Esophagus muscularis mucosa (tissue), 4 donors: ENCODE data around the gene CDC6. TPM values are rescaled to one million over a fixed set of nuclear protein-coding genes. Genes with fewer than 3 reads are reported as not detected.

Experiments used
- DNase-seq: peaks from one replicate; pipeline ENCODE4 v3.0.0-alpha.2; 2017; ENCODE audit errors: extremely low spot score
- H3K27ac ChIP-seq, 4 donors: fragments of 200-600 bp; sonication (generic); replicated peaks in 1 of 4; 1 replicate in 3 of 4; 2 replicates in 1 of 4; pipeline ENCODE4 v1.5.1; 2016 to 2019; ENCODE audit warnings: mild to moderate bottlenecking in 1 of 4
- H3K27me3 ChIP-seq, 4 donors: fragments of 200-600 bp; sonication (generic); one replicate each; pipeline versions ENCODE4 v1.5.1 to v1.6.0; 2016 to 2019
- H3K36me3 ChIP-seq, 4 donors: fragments of 200-600 bp; sonication (generic); one replicate each; pipeline ENCODE4 v1.5.1; 2016 to 2019
- H3K4me1 ChIP-seq, 4 donors: fragments of 200-600 bp; sonication (generic); one replicate each; pipeline ENCODE4 v1.5.1; 2016 to 2019
- H3K4me3 ChIP-seq, 4 donors: fragments of 200-600 bp; sonication (generic); 1 replicate in 2 of 4; 2 replicates in 2 of 4; pipeline ENCODE4 v1.5.1; 2016 to 2019; ENCODE audit warnings: mild to moderate bottlenecking in 4 of 4, moderate library complexity in 1 of 4
- H3K9me3 ChIP-seq, 4 donors: fragments of 200-600 bp; sonication (generic); 1 replicate in 3 of 4; 2 replicates in 1 of 4; pipeline ENCODE4 v1.5.1; 2016 to 2019
- CTCF ChIP-seq, 3 experiments: fragments of 200-600 bp in 2 of 3; fragments of 450-650 bp in 1 of 3; sonication (generic) in 2 of 3; IDR thresholded peaks; one replicate each; pipeline ENCODE4 v1.5.1; 2017 to 2019; ENCODE audit warnings: antibody characterized with exemption in 3 of 3, mild to moderate bottlenecking in 2 of 3, moderate library complexity in 1 of 3
- EP300 ChIP-seq: sonication (generic); formaldehyde crosslinking; IDR thresholded peaks from one replicate; pipeline ENCODE4 v1.6.1; 2017; ENCODE audit warnings: antibody characterized with exemption
- POLR2A ChIP-seq: fragments of 450-650 bp; IDR thresholded peaks from one replicate; pipeline ENCODE4 v1.6.1; 2017; ENCODE audit warnings: antibody characterized with exemption, moderate library complexity, mild to moderate bottlenecking, low read depth
- POLR2AphosphoS5 ChIP-seq, 2 donors: sonication (generic); formaldehyde crosslinking; IDR thresholded peaks; one replicate each; pipeline ENCODE4 v1.6.1; 2017; ENCODE audit warnings: antibody characterized with exemption in 2 of 2
- WGBS: methylation state at CpG from one replicate; pipeline ENCODE4 v1.1.5; 2018; 5-methylcytosine and 5-hydroxymethylcytosine counted together
- intact Hi-C: fragments of 100-400 bp; cut with DNase I; formaldehyde crosslinking; loops from one replicate; pipeline ENCODE4 v1.15.1; 2023
- total RNA-seq, 4 donors: library from RNA; depleted of rRNA; stranded (reverse); fragments of >200 nt; gene quantifications; one replicate each; pipeline versions ENCODE4 v1.1.0 to v1.2.1, GENCODE V29; 2016

CDC6 gene
- total RNA-seq, 4 donors from 2014 or later: 0.32 to 0.83 (median 0.44) TPM

DNA sequence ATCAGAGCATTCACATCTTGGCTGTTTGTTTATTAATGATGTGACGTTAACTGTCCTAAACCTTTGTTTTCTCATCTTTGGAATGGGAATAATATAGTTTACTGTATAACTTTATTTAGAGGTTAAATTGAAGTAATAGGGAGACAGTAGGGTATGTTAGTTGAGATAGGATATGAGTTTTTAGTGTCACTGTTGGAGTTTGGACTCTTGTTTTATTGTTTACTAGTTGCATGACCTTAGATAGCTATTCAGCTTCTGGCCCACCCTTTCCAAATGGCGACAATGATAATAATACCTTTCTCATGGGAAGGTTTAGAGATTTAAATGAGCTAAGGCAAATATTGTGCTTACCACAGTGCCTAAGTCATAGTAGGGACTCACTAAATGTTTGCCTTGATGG is 28.2 kb upstream of the CDC6 start:
- Histone ChIP-seq H3K9me3 (no peaks in the 10 kb centered on the region), H3K4me3 (no peak overlapping the region), H3K27me3 (no peaks in the 10 kb centered on the region), H3K4me1 (no peaks in the 10 kb centered on the region), H3K36me3 (peaks cover 50 to 83% (median 74%) of the 10 kb centered on the region in 4 donors), H3K27ac (no peak overlapping the region)
- no peak for DNase-seq
- intact Hi-C loops: no loop called here
- TF ChIP-seq EP300: no peak
- WGBS: 92% methylated on average over 2 of the region's 2 CpGs

GRCh38 chr17:40260528-40260927 is 27.2 kb upstream of the CDC6 start:
- no peak overlapping the region for H3K27ac ChIP-seq
- H3K9me3 ChIP-seq: no peaks in the 10 kb centered on the region
- no peak overlapping the region for H3K4me3 ChIP-seq
- WGBS: 82% methylated on average over 7 of the region's 7 CpGs
- TF ChIP-seq POLR2A (no peak), EP300 (no peak), POLR2AphosphoS5 (IDR thresholded peaks at IDR 0.05) (no peak), CTCF (IDR thresholded peaks at IDR 0.05) (no peak)
- DNase-seq: no peak
- H3K36me3 ChIP-seq: peaks cover 60 to 93% (median 84%) of the 10 kb centered on the region in 4 donors
- intact Hi-C loops: no loop called here
- no peaks in the 10 kb centered on the region for H3K27me3 ChIP-seq
- H3K4me1 ChIP-seq: no peaks in the 10 kb centered on the region

- TF ChIP-seq CTCF (IDR thresholded peaks at IDR 0.05) (no peak), EP300 (no peak), POLR2A (no peak), POLR2AphosphoS5 (IDR thresholded peaks at IDR 0.05) (no peak)
- Histone ChIP-seq H3K4me3 (no peak overlapping the region), H3K36me3 (peaks cover 44 to 93% (median 92%) of the 10 kb centered on the region in 4 donors), H3K27ac (no peak overlapping the region), H3K27me3 (no peaks in the 10 kb centered on the region), H3K9me3 (no peaks in the 10 kb centered on the region), H3K4me1 (no peaks in the 10 kb centered on the region)
- WGBS: 85% methylated on average over 16 of the region's 21 CpGs
- intact Hi-C loops: no loop called here
- no peak for DNase-seq
Observed at GRCh38 chr17:40264458-40265185, 23.1 kb upstream of the CDC6 start.

GRCh38 chr17:40265337-40265736 is 22.3 kb upstream of the CDC6 start:
- TF ChIP-seq POLR2A (no peak), POLR2AphosphoS5 (IDR thresholded peaks at IDR 0.05) (no peak), CTCF (IDR thresholded peaks at IDR 0.05) (no peak), EP300 (no peak)
- DNase-seq: no peak
- intact Hi-C loops: no loop called here

GRCh38 chr17:40266882-40267281 is 20.8 kb upstream of the CDC6 start:
- Histone ChIP-seq H3K9me3 (no peaks in the 10 kb centered on the region), H3K4me3 (no peak overlapping the region), H3K27me3 (no peaks in the 10 kb centered on the region), H3K27ac (no peak overlapping the region), H3K36me3 (peaks cover 23 to 92% (median 82%) of the 10 kb centered on the region in 4 donors), H3K4me1 (no peaks in the 10 kb centered on the region)
- DNase-seq: no peak
- 88% methylated on average over 6 of the region's 6 CpGs for WGBS
- intact Hi-C loops: no loop called here
- no peak for TF ChIP-seq CTCF (IDR thresholded peaks at IDR 0.05)
- TF ChIP-seq EP300: no peak
- TF ChIP-seq POLR2AphosphoS5 (IDR thresholded peaks at IDR 0.05): no peak
- TF ChIP-seq POLR2A: no peak

More at GRCh38 chr17:40265337-40265736, 22.3 kb upstream of the CDC6 start:
- H3K4me1 ChIP-seq: no peaks in the 10 kb centered on the region
- H3K9me3 ChIP-seq: no peaks in the 10 kb centered on the region
- H3K27ac ChIP-seq: no peak overlapping the region
- no peak overlapping the region for H3K4me3 ChIP-seq
- no peaks in the 10 kb centered on the region for H3K27me3 ChIP-seq
- H3K36me3 ChIP-seq: peaks cover 39 to 92% (median 85%) of the 10 kb centered on the region in 4 donors
- WGBS: 91% methylated on average over 5 of the region's 5 CpGs
